Measurements from ENCODE around the gene ANKRD29. TPM values are rescaled to one million over a fixed set of nuclear protein-coding genes. Genes with fewer than 3 reads are reported as not detected.

The ANKRD29 gene
- total RNA-seq, 1 experiment from 2014 or later = 4.3 TPM

DNA sequence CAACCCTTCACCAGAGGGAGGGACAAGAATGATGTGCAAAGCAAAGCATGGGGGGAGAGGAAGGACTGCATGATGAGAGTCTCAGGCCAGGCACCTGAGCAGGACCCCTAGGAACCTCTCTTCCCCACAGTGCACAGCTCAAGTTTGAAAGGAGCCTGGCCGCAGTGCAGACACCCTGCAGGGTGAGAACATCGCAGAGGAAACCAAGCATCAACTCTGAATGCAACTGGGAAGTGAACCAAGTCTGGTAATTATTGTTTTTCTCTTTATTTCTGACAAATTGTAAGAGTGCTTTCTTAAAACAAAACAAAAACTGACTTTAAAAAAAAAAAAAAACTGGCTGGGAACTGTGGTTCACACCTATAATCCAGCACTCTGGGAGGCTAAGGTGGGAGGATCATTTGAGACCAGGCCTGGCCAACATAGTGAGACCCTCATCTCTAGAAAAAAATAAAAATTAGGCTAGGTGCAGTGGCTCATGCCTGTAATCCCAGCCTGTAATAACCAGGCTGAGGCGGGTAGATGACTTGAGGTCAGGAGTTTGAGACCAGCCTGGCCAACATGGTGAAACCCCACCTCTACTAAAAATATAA, 91.7 kb downstream of the ANKRD29 start:
- CTCF ChIA-PET = no interaction called here
- intact Hi-C loops (cut with micrococcal nuclease; ENCODE audit: unreplicated experiment) = no loop called here
- peaks cover 9% of the 10 kb centered on the region; the same call in 1 of the 2 replicates for H3F3A ChIP-seq (ENCODE audit: insufficient read depth, low read depth)
- peaks cover 25% of the 10 kb centered on the region for H3K4me1 ChIP-seq (replicated peaks; ENCODE audit: insufficient read depth)
- DNase-seq = no peak
- no peak overlapping the region for H3K4me3 ChIP-seq
- no peaks in the 10 kb centered on the region for H3K9me2 ChIP-seq (ENCODE audit: insufficient read depth)
- no peak overlapping the region for H3K27ac ChIP-seq
- H2AFZ ChIP-seq = no peak overlapping the region
- no peak for TF ChIP-seq EZH2 (IDR thresholded peaks at IDR 0.05; ENCODE audit: low read depth)
- TF ChIP-seq, protein P1, sequence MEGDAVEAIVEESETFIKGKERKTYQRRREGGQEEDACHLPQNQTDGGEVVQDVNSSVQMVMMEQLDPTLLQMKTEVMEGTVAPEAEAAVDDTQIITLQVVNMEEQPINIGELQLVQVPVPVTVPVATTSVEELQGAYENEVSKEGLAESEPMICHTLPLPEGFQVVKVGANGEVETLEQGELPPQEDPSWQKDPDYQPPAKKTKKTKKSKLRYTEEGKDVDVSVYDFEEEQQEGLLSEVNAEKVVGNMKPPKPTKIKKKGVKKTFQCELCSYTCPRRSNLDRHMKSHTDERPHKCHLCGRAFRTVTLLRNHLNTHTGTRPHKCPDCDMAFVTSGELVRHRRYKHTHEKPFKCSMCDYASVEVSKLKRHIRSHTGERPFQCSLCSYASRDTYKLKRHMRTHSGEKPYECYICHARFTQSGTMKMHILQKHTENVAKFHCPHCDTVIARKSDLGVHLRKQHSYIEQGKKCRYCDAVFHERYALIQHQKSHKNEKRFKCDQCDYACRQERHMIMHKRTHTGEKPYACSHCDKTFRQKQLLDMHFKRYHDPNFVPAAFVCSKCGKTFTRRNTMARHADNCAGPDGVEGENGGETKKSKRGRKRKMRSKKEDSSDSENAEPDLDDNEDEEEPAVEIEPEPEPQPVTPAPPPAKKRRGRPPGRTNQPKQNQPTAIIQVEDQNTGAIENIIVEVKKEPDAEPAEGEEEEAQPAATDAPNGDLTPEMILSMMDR (conservative IDR thresholded peaks at IDR 0.05) = no peak
- POLR2A ChIA-PET (ENCODE audit: unreplicated experiment) = no interaction called here
- BruUV-seq (replicated peaks) = no TSS peak
- no peaks in the 10 kb centered on the region for H3K27me3 ChIP-seq (ENCODE audit: insufficient read depth, low read depth)
- H3K4me2 ChIP-seq = no peak overlapping the region
- no peaks in the 10 kb centered on the region for H4K20me1 ChIP-seq (ENCODE audit: insufficient read depth)
- peaks cover 14% of the 10 kb centered on the region; the same call in 1 of the 2 replicates for H3K36me3 ChIP-seq (ENCODE audit: low read depth)
- peaks cover 9% of the 10 kb centered on the region; the same call in 1 of the 2 replicates for H3K79me2 ChIP-seq (ENCODE audit: low read depth)
- no peaks in the 10 kb centered on the region for H3K9me3 ChIP-seq (ENCODE audit: insufficient read depth, low read depth)

DNA sequence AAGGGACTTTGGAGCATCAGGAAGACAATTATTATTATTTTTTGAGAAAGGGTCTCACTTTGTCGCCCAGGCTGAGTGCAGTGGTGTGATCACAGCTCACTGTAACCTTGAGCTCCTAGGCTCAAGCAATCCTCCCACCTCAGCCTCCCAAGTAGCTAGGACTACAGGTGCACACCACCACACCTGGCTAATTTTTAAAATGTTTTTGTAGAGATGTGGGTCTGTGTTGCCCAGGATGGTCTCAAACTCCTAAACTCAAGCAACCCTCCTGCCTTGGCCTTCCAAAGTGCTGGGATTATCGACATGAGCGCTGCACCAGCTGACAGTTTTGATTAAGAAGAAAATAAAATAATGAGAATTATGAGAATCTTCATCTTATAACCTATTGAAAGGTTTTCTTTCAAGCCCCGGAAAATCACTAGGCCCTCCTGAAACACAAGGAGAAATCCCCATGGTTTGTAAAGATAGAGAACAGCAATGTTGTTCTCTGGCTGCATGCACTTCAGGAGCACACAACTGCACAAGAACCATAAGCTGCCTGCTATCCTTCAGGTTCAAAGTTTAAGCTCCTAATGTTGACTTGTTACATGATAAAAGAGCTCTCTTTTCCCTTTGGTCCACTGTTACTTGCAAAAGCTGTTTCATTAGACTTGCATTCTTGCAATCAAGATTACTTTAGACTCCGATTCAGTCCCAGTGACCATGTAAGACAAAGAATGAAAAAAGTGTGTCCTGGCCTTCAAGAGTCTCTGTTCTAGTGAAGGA, 93.2 kb downstream of the ANKRD29 start:
- Histone ChIP-seq H3K4me3 (no peak overlapping the region), H3F3A (ENCODE audit: insufficient read depth, low read depth) (peaks cover 7% of the 10 kb centered on the region; the same call in 1 of the 2 replicates), H3K27me3 (ENCODE audit: insufficient read depth, low read depth) (no peaks in the 10 kb centered on the region), H3K79me2 (ENCODE audit: low read depth) (peaks cover 9% of the 10 kb centered on the region; the same call in 1 of the 2 replicates), H4K20me1 (ENCODE audit: insufficient read depth) (no peaks in the 10 kb centered on the region), H2AFZ (no peak overlapping the region), H3K36me3 (ENCODE audit: low read depth) (peaks cover 14% of the 10 kb centered on the region; the same call in 1 of the 2 replicates), H3K27ac (no peak overlapping the region), H3K9me2 (ENCODE audit: insufficient read depth) (no peaks in the 10 kb centered on the region), H3K4me2 (no peak overlapping the region), H3K9me3 (ENCODE audit: insufficient read depth, low read depth) (no peaks in the 10 kb centered on the region), H3K4me1 (replicated peaks; ENCODE audit: insufficient read depth) (peaks cover 18% of the 10 kb centered on the region)
- no peak for DNase-seq
- intact Hi-C loops (cut with micrococcal nuclease; ENCODE audit: unreplicated experiment) = no loop called here
- ChIA-PET POLR2A (ENCODE audit: unreplicated experiment) (no interaction called here), CTCF (no interaction called here)
- no TSS peak for BruUV-seq (replicated peaks)
- TF ChIP-seq, protein P1 (conservative IDR thresholded peaks at IDR 0.05) = no peak
- TF ChIP-seq EZH2 (IDR thresholded peaks at IDR 0.05; ENCODE audit: low read depth) = no peak

DNA sequence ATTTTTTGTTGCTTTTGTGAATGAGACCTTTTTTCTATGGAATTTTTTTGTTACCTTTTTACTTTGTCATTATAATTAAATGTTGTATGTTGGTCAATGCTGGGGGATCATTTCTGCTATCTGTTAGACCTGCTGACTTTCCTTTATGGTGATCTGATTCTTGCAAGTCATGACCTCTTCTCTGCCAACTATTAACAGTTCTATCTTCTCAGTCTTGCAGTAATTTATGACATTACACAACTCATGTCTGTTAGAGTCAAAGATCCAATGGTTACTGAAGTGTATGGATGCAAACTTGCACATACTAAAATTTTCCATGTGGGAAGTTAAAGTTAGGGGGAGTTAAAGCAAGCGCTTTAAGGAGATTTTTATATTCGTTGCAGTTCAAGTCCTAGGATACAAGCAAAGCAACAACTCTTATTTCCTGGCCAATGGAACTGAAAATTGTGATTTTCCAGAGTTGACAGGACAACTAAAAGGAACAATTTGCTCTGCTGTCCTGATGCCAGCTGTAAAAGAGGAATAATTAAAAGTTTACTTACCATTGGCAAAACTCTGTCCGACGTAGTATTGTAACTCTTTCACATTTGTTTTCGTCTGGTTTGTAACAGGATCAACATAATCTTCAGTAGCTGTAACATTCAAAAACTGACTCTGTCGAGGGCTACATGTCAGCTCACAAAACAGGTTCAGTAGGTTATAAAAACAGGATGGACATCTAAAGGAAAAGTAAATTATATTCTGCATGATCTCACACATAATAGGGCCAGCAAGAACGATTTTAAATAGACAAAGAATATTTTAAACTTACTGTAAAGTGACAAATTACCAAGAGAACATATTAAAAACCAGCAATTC, 94.2 kb downstream of the ANKRD29 start:
- BruUV-seq (replicated peaks) = no TSS peak
- TF ChIP-seq EZH2 (IDR thresholded peaks at IDR 0.05; ENCODE audit: low read depth) = no peak
- TF ChIP-seq, protein P1 (conservative IDR thresholded peaks at IDR 0.05) = no peak

More for the DNA sequence above, 94.2 kb downstream of the ANKRD29 start:
- Histone ChIP-seq H3K9me3 (ENCODE audit: insufficient read depth, low read depth) (no peaks in the 10 kb centered on the region), H3K36me3 (ENCODE audit: low read depth) (peaks cover 14% of the 10 kb centered on the region; the same call in 1 of the 2 replicates), H3K4me3 (no peak overlapping the region), H4K20me1 (ENCODE audit: insufficient read depth) (no peaks in the 10 kb centered on the region), H3K27me3 (ENCODE audit: insufficient read depth, low read depth) (no peaks in the 10 kb centered on the region), H2AFZ (no peak overlapping the region), H3K79me2 (ENCODE audit: low read depth) (peaks cover 9% of the 10 kb centered on the region; the same call in 1 of the 2 replicates), H3K27ac (no peak overlapping the region), H3K4me1 (replicated peaks; ENCODE audit: insufficient read depth) (peaks cover 9% of the 10 kb centered on the region), H3K4me2 (no peak overlapping the region), H3F3A (ENCODE audit: insufficient read depth, low read depth) (no peaks in the 10 kb centered on the region), H3K9me2 (ENCODE audit: insufficient read depth) (no peaks in the 10 kb centered on the region)
- ChIA-PET POLR2A (ENCODE audit: unreplicated experiment) (no interaction called here), CTCF (no interaction called here)
- intact Hi-C loops (cut with micrococcal nuclease; ENCODE audit: unreplicated experiment) = no loop called here
- peak in 1 of 2 experiments; percentile 38 for DNase-seq
